COLO668 (cell line): Measurements from ENCODE around the gene LRMDA.
"Not testable (repeated sequence)": the region's sequence is repeated elsewhere in the genome, so short reads cannot be mapped to it uniquely, and the experiment has no call there.

Experiments used
- DNase-seq: peaks from one replicate; lab custom pipeline; 2025; ENCODE audit not compliant: unreplicated experiment; lab: John Stamatoyannopoulos, UW

Gene LRMDA

GRCh38 chr10:75605096-75605495, 173.7 kb downstream of the LRMDA start:
- DNase-seq: no peak

DNA sequence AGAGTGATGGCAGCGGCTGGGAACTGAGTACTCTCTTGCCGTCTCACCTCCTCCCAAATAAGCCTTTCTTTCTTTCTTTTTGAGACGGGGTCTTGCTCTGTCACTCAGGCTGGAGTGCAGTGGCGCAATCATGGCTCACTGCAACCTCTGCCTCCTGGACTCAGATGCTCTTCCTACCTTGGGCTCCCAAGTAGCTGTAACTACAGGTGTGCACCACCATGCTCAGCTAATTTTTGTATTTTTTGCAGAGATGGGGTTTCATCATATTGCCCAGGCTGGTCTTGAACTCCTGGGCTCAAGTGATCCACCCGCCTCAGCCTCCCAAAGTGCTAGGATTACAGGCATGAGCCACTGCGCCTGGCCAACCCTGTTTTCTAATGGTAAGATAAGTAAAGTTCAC, 174.4 kb downstream of the LRMDA start:
- DNase-seq: not testable (repeated sequence)

- DNase-seq: no peak
These were observed 174.9 kb downstream of the LRMDA start for GRCh38 chr10:75606203-75606779.

- DNase-seq: no peak
These were observed 176.2 kb downstream of the LRMDA start for GRCh38 chr10:75607576-75607975.

- no peak for DNase-seq
These were observed 178.8 kb downstream of the LRMDA start for GRCh38 chr10:75610183-75610582.

- no peak for DNase-seq
These were observed 180.0 kb downstream of the LRMDA start for GRCh38 chr10:75611172-75611992.

GRCh38 chr10:75611993-75612372, 180.6 kb downstream of the LRMDA start:
- no peak for DNase-seq

- no peak for DNase-seq
These were observed 181.7 kb downstream of the LRMDA start for GRCh38 chr10:75612904-75613684.

DNA sequence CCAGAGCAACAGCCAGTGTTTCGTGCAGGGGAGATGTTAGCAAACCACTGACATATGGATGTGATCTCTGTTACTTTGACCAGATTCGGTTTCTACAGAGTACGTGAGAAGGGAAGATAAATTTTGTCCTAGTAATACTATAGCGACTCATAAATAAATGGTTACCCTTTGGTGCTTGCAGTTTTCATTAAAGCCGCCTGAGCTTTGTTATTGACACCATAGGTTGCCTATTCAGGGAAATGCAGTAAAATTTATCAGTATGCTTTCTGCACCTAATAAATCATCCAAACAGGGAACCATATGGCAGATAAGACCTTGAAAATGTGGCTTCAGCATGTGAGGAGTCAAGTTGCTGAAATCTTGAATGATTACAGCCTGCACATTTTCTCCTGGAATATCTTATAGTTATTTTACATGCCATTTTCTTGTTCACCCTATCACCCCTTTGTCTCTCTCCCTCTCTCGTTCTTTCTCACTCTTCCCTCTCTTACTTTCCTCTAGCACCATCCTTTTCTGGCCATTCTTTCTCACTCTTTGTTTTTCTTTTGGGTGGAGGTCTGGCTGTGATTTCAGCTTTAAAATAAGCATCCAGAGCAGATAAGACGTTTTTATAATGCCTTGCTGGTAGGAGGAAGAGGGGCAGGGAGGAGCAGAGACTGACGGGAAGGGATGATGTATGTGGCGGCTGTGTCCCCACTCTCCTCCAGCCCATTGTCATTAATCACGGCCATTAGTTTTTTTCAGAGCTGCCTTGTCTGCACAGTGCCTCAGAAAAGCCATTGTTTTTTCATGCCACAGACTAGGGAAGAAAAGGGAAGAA, 182.5 kb downstream of the LRMDA start:
- no peak for DNase-seq

DNA sequence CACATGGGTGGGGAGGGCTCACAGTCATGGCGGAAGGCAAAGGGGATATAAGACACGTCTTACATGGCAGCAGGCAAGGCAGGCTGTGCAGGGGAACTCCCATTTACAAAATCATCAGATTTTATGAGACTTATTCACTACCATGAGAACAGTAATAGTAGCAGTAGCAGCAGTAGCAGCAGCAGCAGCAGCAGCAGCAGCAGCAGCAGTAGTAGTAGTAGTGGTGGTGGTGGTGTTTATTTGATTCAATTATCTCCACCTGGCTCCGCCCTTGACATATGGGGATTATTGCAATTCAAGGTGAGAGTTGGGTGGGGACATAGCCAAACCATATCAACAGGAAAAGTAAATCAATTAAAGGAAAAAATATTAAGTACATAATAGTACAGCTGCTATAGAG, 184.7 kb downstream of the LRMDA start:
- no peak for DNase-seq

GRCh38 chr10:75616874-75617478, 185.6 kb downstream of the LRMDA start:
- DNase-seq: no peak

DNA sequence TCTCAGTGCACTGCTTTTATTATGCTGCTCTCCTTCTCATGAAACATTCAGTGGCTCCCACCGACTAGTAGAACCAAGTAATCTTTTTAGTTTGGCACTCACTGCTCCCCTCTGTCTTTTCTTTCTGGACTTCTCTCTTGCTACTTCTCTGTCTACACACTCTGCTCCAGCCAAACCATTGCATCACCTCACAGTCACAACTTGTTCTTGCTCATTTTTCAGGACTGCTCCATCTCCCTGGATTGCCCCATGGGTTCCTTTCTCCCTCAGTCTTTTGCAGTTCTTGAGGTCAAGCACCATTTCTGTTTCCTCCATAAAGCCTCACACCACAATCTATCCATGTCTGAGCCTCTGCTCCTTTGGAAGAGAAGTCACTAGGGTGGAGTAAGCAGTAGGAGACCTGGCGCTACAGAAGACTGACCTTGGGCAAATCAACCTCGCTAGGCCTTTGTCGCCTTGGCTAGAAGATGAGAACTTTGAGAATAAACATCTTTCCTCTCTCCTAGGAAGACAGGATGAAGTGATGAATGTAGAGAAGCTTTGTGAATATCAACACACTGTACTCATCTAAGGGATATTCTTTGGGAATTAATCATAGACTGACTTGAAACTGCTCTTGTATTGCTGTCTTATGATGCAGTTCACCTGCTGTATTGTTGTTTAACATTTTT, 186.2 kb downstream of the LRMDA start:
- DNase-seq: no peak

DNA sequence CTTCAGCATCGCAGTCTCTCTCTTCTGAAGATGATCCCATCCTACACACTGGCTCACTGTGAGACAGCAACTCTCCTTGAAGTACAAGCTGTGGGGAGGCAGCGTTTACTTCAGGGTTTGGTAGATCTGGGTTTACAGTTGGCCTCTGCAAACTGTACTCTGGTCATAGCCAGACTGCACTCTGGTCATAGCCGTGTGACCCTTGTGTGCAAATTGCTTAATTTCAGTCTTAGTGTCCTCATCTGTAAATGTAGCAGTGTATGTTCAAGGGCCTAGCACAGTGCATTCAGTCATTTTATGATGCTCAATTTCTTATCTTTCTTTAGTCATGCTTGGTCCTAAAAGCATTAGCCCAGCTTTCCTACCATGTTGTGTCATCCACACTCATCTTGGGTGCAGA, 188.2 kb downstream of the LRMDA start:
- no peak for DNase-seq

- DNase-seq: no peak
These were observed 188.9 kb downstream of the LRMDA start for GRCh38 chr10:75620356-75620755.

DNA sequence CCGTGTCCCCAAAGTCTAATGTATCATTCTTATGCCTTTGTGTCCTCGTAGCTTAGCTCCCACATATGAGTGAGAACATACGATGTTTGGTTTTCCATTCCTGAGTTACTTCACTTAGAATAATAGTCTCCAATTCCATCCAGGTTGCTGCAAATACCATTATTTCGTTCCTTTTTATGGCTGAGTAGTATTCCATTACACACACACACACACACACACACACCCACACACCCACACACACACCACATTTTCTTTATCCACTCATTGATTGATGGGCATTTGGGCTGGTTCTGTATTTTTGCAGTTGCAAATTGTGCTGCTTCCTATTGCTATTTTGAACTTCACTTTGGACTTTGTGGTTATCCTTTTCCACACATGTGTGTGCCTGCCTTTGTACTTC, 189.6 kb downstream of the LRMDA start:
- not testable (repeated sequence) for DNase-seq

- no peak for DNase-seq
These were observed 191.1 kb downstream of the LRMDA start for GRCh38 chr10:75622503-75622902.

DNA sequence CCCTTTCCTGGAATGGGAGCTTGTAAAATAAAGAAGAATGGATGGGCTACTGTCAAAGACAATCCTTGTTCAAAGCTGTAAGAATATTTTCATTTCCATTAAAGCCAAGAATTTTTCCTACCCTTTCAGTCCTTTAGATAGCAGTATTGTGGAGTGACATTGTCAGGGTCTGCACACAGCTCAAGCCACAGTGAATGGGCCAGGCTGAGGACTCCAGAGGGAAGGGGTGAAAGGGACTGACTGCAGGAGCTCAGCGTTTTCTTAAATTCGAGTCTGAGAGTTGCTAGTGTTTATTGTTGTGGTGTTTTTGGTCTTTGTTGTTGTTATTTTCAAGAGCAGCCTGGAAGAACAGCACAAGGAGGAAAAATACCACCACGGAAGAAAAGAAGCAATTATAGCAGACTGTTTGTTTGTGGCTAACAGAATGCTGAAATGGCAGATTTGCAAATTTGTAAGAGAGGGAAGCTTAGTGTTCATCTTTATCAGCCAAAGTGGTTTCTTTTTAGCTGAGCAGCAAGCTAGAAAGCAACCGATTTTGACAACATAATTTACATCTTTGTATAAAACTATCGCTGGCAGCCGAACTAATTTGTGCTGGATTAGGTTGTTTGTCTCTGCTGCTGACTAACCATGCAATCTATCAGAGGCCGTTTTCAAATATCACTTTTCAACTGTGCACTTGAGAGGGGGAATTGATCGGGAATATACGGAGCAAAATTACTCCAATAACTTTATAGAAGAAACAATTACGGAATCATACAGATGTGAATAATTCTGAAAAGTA, 192.1 kb downstream of the LRMDA start:
- DNase-seq: no peak

GRCh38 chr10:75624638-75625037, 193.2 kb downstream of the LRMDA start:
- DNase-seq: no peak

GRCh38 chr10:75630746-75631145, 199.3 kb downstream of the LRMDA start:
- DNase-seq: no peak
